SK-N-MC (cell line): Measurements from ENCODE around the gene OGFOD1.

Source experiments
- EZH2 ChIP-seq: fragments of 200-600 bp; sonication (generic); IDR thresholded peaks from one replicate; pipeline ENCODE4 v1.6.1; 2017; ENCODE audit warnings: antibody characterized with exemption
- FOXP2 ChIP-seq: optimal IDR thresholded peaks from 2 replicates; pipeline ENCODE3; 2011; ENCODE audit warnings: mild to moderate bottlenecking, moderate library complexity; ENCODE audit not compliant: insufficient read depth; ENCODE audit errors: extremely low read length, control extremely low read depth
- POLR2AphosphoS5 ChIP-seq: IDR thresholded peaks from 2 replicates; pipeline ENCODE4 v1.6.1; 2012; ENCODE audit warnings: mild to moderate bottlenecking, low read depth, low read length, borderline replicate concordance

DNA sequence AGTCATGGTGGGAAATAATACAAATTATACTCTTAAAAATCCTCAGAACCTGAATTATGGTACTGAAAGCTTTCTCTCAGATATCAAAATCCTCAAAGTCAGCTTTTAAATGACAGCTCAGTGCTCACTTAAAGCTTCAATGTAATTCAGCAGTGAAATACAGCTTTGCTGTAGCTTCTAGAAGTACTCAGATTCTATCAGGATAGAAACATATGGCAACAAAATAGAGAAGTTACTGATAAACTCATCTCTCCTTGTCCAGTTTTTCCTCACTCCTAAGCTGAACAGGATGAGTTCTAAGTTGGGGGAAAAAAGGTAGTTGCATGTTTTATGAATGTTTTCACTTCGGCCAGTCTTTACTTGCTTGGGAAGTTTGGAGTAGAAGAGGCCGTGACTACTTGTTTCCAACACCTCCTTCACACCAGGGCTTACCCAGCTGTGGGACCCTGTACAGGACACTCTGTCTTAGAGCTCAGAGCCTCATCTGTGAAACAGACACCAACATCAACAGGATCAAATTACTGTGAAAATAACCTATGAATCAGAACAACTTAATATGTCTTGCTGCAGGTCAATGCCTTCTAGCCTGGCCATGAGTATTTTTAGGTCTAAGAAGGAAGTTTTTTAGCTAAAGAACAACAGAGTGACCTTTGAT, 30.2 kb downstream of the OGFOD1 start:
- TF ChIP-seq POLR2AphosphoS5 (no peak), EZH2 (no peak), FOXP2 (no peak)
